Activated naive CD4-positive, alpha-beta T cell treated with anti-CD3 and anti-CD28 coated beads, Interleukin-2, amount 10 ng/mL, durations not matched to agents 5 hours and 36 hours (primary cell): ENCODE measurements around the gene MOG. TPM values are rescaled to one million over a fixed set of nuclear protein-coding genes. Genes with fewer than 3 reads are reported as not detected.

ENCODE experiments used
- total RNA-seq, 2 experiments: library from RNA; stranded (reverse); gene quantifications; one replicate each; pipeline ENCODE4 v1.2.3, GENCODE V29; 2021

MOG gene
- not detected for total RNA-seq

GRCh38 chr6:29656798-29657197, at the start of gene MOG:
Gene MOG, plus strand, starts transcription at chr6:29657092. Its CDS starts 118 bp downstream, at chr6:29657210.

GRCh38 chr6:29632789-29633533, 23.9 kb upstream of the MOG start, which contains the start of gene GABBR1:
Gene GABBR1, minus strand, starts transcription at chr6:29633183. Its CDS starts 798 bp downstream, at chr6:29632385.

GRCh38 chr6:29680904-29681303, 24.0 kb downstream of the MOG start, which contains the start of gene ZFP57:
Gene ZFP57, minus strand, starts transcription at chr6:29681152. Its CDS starts 4,149 bp downstream, at chr6:29677003.

Other genes starting within 250 kb of the MOG start
- not detected for gene OR12D1, start 242.2 kb upstream of the MOG start, total RNA-seq
- not detected for gene OR10C1, start 217.8 kb upstream of the MOG start, total RNA-seq
- gene OR11A1, start 200.0 kb upstream of the MOG start, total RNA-seq, result not detected
- gene OR2H1, start 199.9 kb upstream of the MOG start, total RNA-seq, result not detected
- gene MAS1L, start 169.1 kb upstream of the MOG start, total RNA-seq, result not detected
- under 1 TPM; 0.65 to 0.68 TPM for gene UBD, start 97.4 kb upstream of the MOG start, total RNA-seq
- not detected for gene OR2H2, start 72.0 kb upstream of the MOG start, total RNA-seq
- 10 to 100 TPM; 29.8 to 39.4 TPM for gene GABBR1, start 23.9 kb upstream of the MOG start, total RNA-seq
- not detected for gene ZFP57, start 24.1 kb downstream of the MOG start, total RNA-seq
- 100 to 1,000 TPM; 312 to 332 TPM for gene HLA-F, start 66.3 kb downstream of the MOG start, total RNA-seq
- gene HLA-G, start 170.7 kb downstream of the MOG start, total RNA-seq, result under 1 TPM; 0.14 to 0.15 TPM